Right atrium auricular region (tissue), 2 donors: ENCODE measurements around the gene ARID4A. TPM values are rescaled to one million over a fixed set of nuclear protein-coding genes. Genes with fewer than 3 reads are reported as not detected.

Experiments
- DNase-seq: peaks from one replicate; pipeline ENCODE4 v3.0.0-alpha.2; 2019; ENCODE audit warnings: low spot score
- H3K27ac ChIP-seq, 2 donors: fragments of 200-600 bp; sonication (generic); 1 replicate in 1 of 2; 2 replicates in 1 of 2; pipeline ENCODE4 v1.5.1; 2016 to 2019
- H3K27me3 ChIP-seq, 2 donors: fragments of 200-600 bp; sonication (generic); one replicate each; pipeline versions ENCODE4 v1.5.1 to v1.6.0; 2017 to 2019
- H3K36me3 ChIP-seq: fragments of 200-600 bp; sonication (generic); one replicate; pipeline ENCODE4 v1.5.1; 2016
- H3K4me1 ChIP-seq, 2 donors: fragments of 200-600 bp; sonication (generic); one replicate each; pipeline versions ENCODE4 v1.5.1 to v1.6.0; 2017 to 2019
- H3K4me3 ChIP-seq, 2 donors: fragments of 200-600 bp; sonication (generic); 1 replicate in 1 of 2; 2 replicates in 1 of 2; pipeline ENCODE4 v1.5.1; 2017 to 2019; ENCODE audit warnings: mild to moderate bottlenecking in 1 of 2, moderate library complexity in 1 of 2
- H3K9me3 ChIP-seq, 2 donors: fragments of 200-600 bp; sonication (generic); one replicate each; pipeline ENCODE4 v1.5.1; 2019
- CTCF ChIP-seq, 2 donors: fragments of 200-600 bp; sonication (generic); IDR thresholded peaks; one replicate each; pipeline ENCODE4 v1.5.1; 2019; ENCODE audit warnings: antibody characterized with exemption in 2 of 2
- total RNA-seq, 2 donors: library from RNA; depleted of rRNA; stranded (reverse); fragments of >200 nt; gene quantifications; one replicate each; pipeline ENCODE4 v1.1.0, GENCODE V29; 2016

Gene ARID4A
- total RNA-seq, 2 donors from 2014 or later, result 9.5 to 12.7 TPM

- H3K27me3 ChIP-seq, result no peaks in the 10 kb centered on the region
- peak overlapping the region; percentile 72 to 78 for H3K4me3 ChIP-seq
- H3K27ac ChIP-seq, result peak overlapping the region; percentile 96 to 97
- DNase-seq, result no peak
- peaks cover 30% of the 10 kb centered on the region for H3K36me3 ChIP-seq
- TF ChIP-seq CTCF (IDR thresholded peaks at IDR 0.05), result no peak
- no peaks in the 10 kb centered on the region for H3K9me3 ChIP-seq
- H3K4me1 ChIP-seq, result peaks cover 0 to 44% of the 10 kb centered on the region in 2 donors
These were observed 1.6 kb upstream of the ARID4A start for GRCh38 chr14:58296726-58297125.

- peaks cover 32% of the 10 kb centered on the region for H3K36me3 ChIP-seq
- TF ChIP-seq CTCF (IDR thresholded peaks at IDR 0.05), result no peak
- H3K27ac ChIP-seq, result peak overlapping the region; percentile 96 to 97
- DNase-seq, result no peak
- no peaks in the 10 kb centered on the region for H3K27me3 ChIP-seq
- H3K4me3 ChIP-seq, result peak overlapping the region; percentile 72 to 78
- H3K4me1 ChIP-seq, result peaks cover 0 to 38% of the 10 kb centered on the region in 2 donors
- no peaks in the 10 kb centered on the region for H3K9me3 ChIP-seq
These were observed 968 bp upstream of the ARID4A start for GRCh38 chr14:58297412-58297761.

- Histone ChIP-seq H3K9me3 (no peaks in the 10 kb centered on the region), H3K27ac (peak overlapping the region; percentile 96 to 97), H3K36me3 (peaks cover 33% of the 10 kb centered on the region), H3K4me3 (peak overlapping the region; percentile 87 to 96), H3K27me3 (no peaks in the 10 kb centered on the region), H3K4me1 (peaks cover 0 to 33% of the 10 kb centered on the region in 2 donors)
- DNase-seq, result peak; percentile 99
- peak in 1 of 2 donors; percentile 44 for TF ChIP-seq CTCF (IDR thresholded peaks at IDR 0.05)
These were observed 436 bp upstream of the ARID4A start for GRCh38 chr14:58297762-58298476.

- DNase-seq, result no peak
- Histone ChIP-seq H3K27ac (peak overlapping the region; percentile 96), H3K4me1 (peaks cover 0 to 33% of the 10 kb centered on the region in 2 donors), H3K4me3 (peak overlapping the region; percentile 87 to 96), H3K36me3 (peaks cover 26% of the 10 kb centered on the region), H3K27me3 (no peaks in the 10 kb centered on the region), H3K9me3 (no peaks in the 10 kb centered on the region)
- no peak for TF ChIP-seq CTCF (IDR thresholded peaks at IDR 0.05)
These were observed 1.3 kb downstream of the ARID4A start for GRCh38 chr14:58299401-58300330.

GRCh38 chr14:58301416-58301815 lies 3.1 kb downstream of the ARID4A start:
- DNase-seq, result no peak
- Histone ChIP-seq H3K4me3 (no peak overlapping the region), H3K36me3 (peaks cover 31% of the 10 kb centered on the region), H3K9me3 (no peaks in the 10 kb centered on the region), H3K27me3 (no peaks in the 10 kb centered on the region), H3K27ac (no peak overlapping the region), H3K4me1 (peaks cover 0 to 18% of the 10 kb centered on the region in 2 donors)
- no peak for TF ChIP-seq CTCF (IDR thresholded peaks at IDR 0.05)
